Trophoblast cell (in vitro differentiated cells and primary cell): ENCODE data around the gene MTR.

ENCODE experiments used
- DNase-seq, 2 donors: peaks; one replicate each; pipeline ENCODE4 v3.0.0-alpha.2; 2016
- H2AFZ ChIP-seq: 2 replicates; pipeline ENCODE4 v1.6.1; 2013; ENCODE audit warnings: low read length, moderate library complexity, mild to moderate bottlenecking; ENCODE audit not compliant: insufficient read depth, poor library complexity
- H2AK5ac ChIP-seq: 2 replicates; pipeline ENCODE4 v1.6.1; 2013; ENCODE audit warnings: mild to moderate bottlenecking, low read length
- H2BK120ac ChIP-seq: 2 replicates; pipeline ENCODE4 v1.6.1; 2013; ENCODE audit warnings: low read length, mild to moderate bottlenecking, moderate library complexity; ENCODE audit not compliant: insufficient read depth, poor library complexity
- H2BK12ac ChIP-seq: 2 replicates; pipeline ENCODE4 v1.6.1; 2013; ENCODE audit warnings: mild to moderate bottlenecking, low read length, moderate library complexity
- H2BK5ac ChIP-seq: 2 replicates; pipeline ENCODE4 v1.6.1; 2013; ENCODE audit warnings: low read length, low read depth, moderate library complexity, mild to moderate bottlenecking; ENCODE audit not compliant: poor library complexity
- H3K14ac ChIP-seq: 2 replicates; pipeline ENCODE4 v1.6.1; 2013; ENCODE audit warnings: mild to moderate bottlenecking, low read length
- H3K18ac ChIP-seq: 2 replicates; pipeline ENCODE4 v1.6.1; 2013; ENCODE audit warnings: mild to moderate bottlenecking, low read length
- H3K23ac ChIP-seq: 2 replicates; pipeline ENCODE4 v1.6.1; 2013; ENCODE audit warnings: low read length
- H3K27ac ChIP-seq: 2 replicates; pipeline ENCODE4 v1.5.1; 2013; ENCODE audit warnings: low read depth, mild to moderate bottlenecking, inconsistent platforms, low read length, moderate library complexity
- H3K27me3 ChIP-seq: 2 replicates; pipeline ENCODE4 v1.6.1; 2013; ENCODE audit warnings: inconsistent platforms, mild to moderate bottlenecking, low read length, moderate library complexity; ENCODE audit not compliant: insufficient read depth
- H3K36me3 ChIP-seq, 2 experiments: 1 replicate in 1 of 2; 2 replicates in 1 of 2; pipeline ENCODE4 v1.6.1; 2013; ENCODE audit warnings: low read length in 2 of 2, mild to moderate bottlenecking in 2 of 2, moderate library complexity in 1 of 2; ENCODE audit not compliant: insufficient read depth in 2 of 2, control insufficient read depth in 1 of 2
- H3K4ac ChIP-seq: 2 replicates; pipeline ENCODE4 v1.6.1; 2013; ENCODE audit warnings: low read depth, mild to moderate bottlenecking, low read length, moderate library complexity
- H3K4me1 ChIP-seq, 2 experiments: 1 replicate in 1 of 2; 2 replicates in 1 of 2; pipeline ENCODE4 v1.6.1; 2013; ENCODE audit warnings: low read length in 2 of 2, mild to moderate bottlenecking in 2 of 2, moderate library complexity in 1 of 2; ENCODE audit not compliant: insufficient read depth in 2 of 2, control insufficient read depth in 1 of 2
- H3K4me2 ChIP-seq: 2 replicates; pipeline ENCODE4 v1.6.1; 2013; ENCODE audit warnings: inconsistent platforms, mild to moderate bottlenecking, low read length, moderate library complexity
- H3K4me3 ChIP-seq: 2 replicates; pipeline ENCODE4 v1.5.1; 2013; ENCODE audit warnings: mild to moderate bottlenecking, low read depth, low read length, inconsistent platforms
- H3K79me1 ChIP-seq: one replicate; pipeline ENCODE4 v1.6.1; 2013; ENCODE audit warnings: low read length
- H3K79me2 ChIP-seq: 2 replicates; pipeline ENCODE4 v1.6.1; 2013; ENCODE audit warnings: low read length, mild to moderate bottlenecking; ENCODE audit not compliant: control insufficient read depth, insufficient read depth, poor library complexity
- H3K9ac ChIP-seq: 2 replicates; pipeline ENCODE4 v1.6.1; 2013; ENCODE audit warnings: mild to moderate bottlenecking, low read length
- H3K9me3 ChIP-seq: 2 replicates; pipeline ENCODE4 v1.6.1; 2013; ENCODE audit warnings: low read depth, mild to moderate bottlenecking, control low read depth, inconsistent platforms, low read length; ENCODE audit not compliant: insufficient read depth
- H4K12ac ChIP-seq: 2 replicates; pipeline ENCODE4 v1.6.1; 2013; ENCODE audit warnings: low read depth, mild to moderate bottlenecking, low read length, moderate library complexity
- H4K8ac ChIP-seq: 2 replicates; pipeline ENCODE4 v1.6.1; 2013; ENCODE audit warnings: low read depth, mild to moderate bottlenecking, low read length, moderate library complexity
- H4K91ac ChIP-seq: one replicate; pipeline ENCODE4 v1.6.1; 2013; ENCODE audit warnings: low read depth, mild to moderate bottlenecking, low read length, moderate library complexity
- WGBS: extraction: QIAGEN DNeasy Blood & Tissue Kit; methylation state at CpG from one replicate; pipeline ENCODE4 v1.1.7; 2013; ENCODE audit warnings: missing lambda C conversion rate; ENCODE audit not compliant: insufficient read length, insufficient coverage; ENCODE audit errors: extremely low coverage; 5-methylcytosine and 5-hydroxymethylcytosine counted together

MTR gene

DNA sequence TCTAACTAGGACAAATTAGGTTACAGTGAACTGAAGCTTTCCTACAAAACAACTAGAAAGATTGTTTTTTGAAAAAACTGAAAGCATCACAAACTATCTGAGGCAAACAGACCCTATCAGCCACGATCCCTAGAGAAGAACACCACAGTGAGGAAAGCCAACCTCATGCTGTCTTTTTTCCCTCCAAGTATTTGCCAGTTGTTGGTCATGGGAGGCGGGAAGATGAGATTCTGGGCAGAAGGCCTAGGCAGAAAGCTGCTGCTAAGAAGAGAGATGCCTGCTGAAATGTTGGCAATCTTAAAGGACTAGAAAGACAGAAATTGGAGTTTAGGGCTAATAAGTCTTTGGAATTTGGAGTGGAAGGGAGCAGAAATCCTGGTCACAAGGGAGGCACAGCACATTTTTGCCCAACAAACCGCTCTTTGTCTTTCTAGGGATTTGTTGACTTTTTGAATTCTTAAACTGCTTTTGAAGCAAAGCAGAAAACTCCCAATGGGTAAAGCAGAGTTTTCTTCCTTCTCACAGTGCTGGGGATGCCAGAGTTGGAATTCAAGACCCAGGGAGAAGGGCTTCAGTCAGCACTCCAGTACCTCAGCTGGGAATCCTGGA is 125.3 kb downstream of the MTR start:
- no peak overlapping the region for H3K4me3 ChIP-seq
- no peak for DNase-seq
- no peak overlapping the region for H3K23ac ChIP-seq
- no peak overlapping the region for H2AFZ ChIP-seq
- H3K4ac ChIP-seq = no peak overlapping the region
- H4K8ac ChIP-seq = no peak overlapping the region
- no peaks in the 10 kb centered on the region for H3K79me1 ChIP-seq
- H2BK5ac ChIP-seq = no peak overlapping the region
- no peaks in the 10 kb centered on the region for H3K27me3 ChIP-seq
- H2BK12ac ChIP-seq = no peak overlapping the region
- no peak overlapping the region for H4K91ac ChIP-seq
- no peak overlapping the region for H3K18ac ChIP-seq
- H3K4me1 ChIP-seq = no peaks in the 10 kb centered on the region
- no CpG with 5 or more reads among the region's 3 CpGs for WGBS
- H3K4me2 ChIP-seq = no peak overlapping the region
- peaks cover 0 to 6% of the 10 kb centered on the region in 2 experiments for H3K36me3 ChIP-seq
- H2BK120ac ChIP-seq = no peak overlapping the region
- H3K27ac ChIP-seq = no peak overlapping the region
- no peak overlapping the region for H2AK5ac ChIP-seq
- H3K9me3 ChIP-seq = peaks cover 3% of the 10 kb centered on the region
- H4K12ac ChIP-seq = no peak overlapping the region
- no peaks in the 10 kb centered on the region for H3K79me2 ChIP-seq
- no peak overlapping the region for H3K9ac ChIP-seq
- H3K14ac ChIP-seq = no peak overlapping the region

GRCh38 chr1:236921610-236922009 is 126.5 kb downstream of the MTR start:
- H4K12ac ChIP-seq = no peak overlapping the region

GRCh38 chr1:236922190-236922589 is 127.1 kb downstream of the MTR start:
- no peak overlapping the region for H4K12ac ChIP-seq
- no peak overlapping the region for H3K18ac ChIP-seq
- H2BK12ac ChIP-seq = no peak overlapping the region
- peaks cover 3% of the 10 kb centered on the region for H3K9me3 ChIP-seq
- H4K8ac ChIP-seq = no peak overlapping the region
- no peak overlapping the region for H3K4ac ChIP-seq
- no peak overlapping the region for H3K23ac ChIP-seq
- H3K27me3 ChIP-seq = no peaks in the 10 kb centered on the region
- no peak for DNase-seq
- H3K36me3 ChIP-seq = peaks cover 0 to 3% of the 10 kb centered on the region in 2 experiments
- H3K79me2 ChIP-seq = no peaks in the 10 kb centered on the region
- H2AFZ ChIP-seq = no peak overlapping the region
- no peak overlapping the region for H2BK120ac ChIP-seq
- H2BK5ac ChIP-seq = no peak overlapping the region
- H3K79me1 ChIP-seq = no peaks in the 10 kb centered on the region
- no peak overlapping the region for H2AK5ac ChIP-seq
- H3K4me1 ChIP-seq = no peaks in the 10 kb centered on the region
- H3K4me2 ChIP-seq = no peak overlapping the region
- no peak overlapping the region for H3K9ac ChIP-seq
- no peak overlapping the region for H3K4me3 ChIP-seq
- WGBS = no CpG with 5 or more reads among the region's 2 CpGs
- no peak overlapping the region for H4K91ac ChIP-seq
- no peak overlapping the region for H3K14ac ChIP-seq
- H3K27ac ChIP-seq = no peak overlapping the region

More at GRCh38 chr1:236921610-236922009, 126.5 kb downstream of the MTR start:
- Histone ChIP-seq H3K9me3 (peaks cover 3% of the 10 kb centered on the region), H3K4ac (no peak overlapping the region), H3K27me3 (no peaks in the 10 kb centered on the region), H3K18ac (no peak overlapping the region), H3K4me1 (no peaks in the 10 kb centered on the region), H2BK120ac (no peak overlapping the region), H3K23ac (no peak overlapping the region), H2AK5ac (no peak overlapping the region), H3K14ac (no peak overlapping the region), H4K8ac (no peak overlapping the region), H3K79me2 (no peaks in the 10 kb centered on the region), H3K27ac (no peak overlapping the region), H3K79me1 (no peaks in the 10 kb centered on the region), H2BK12ac (no peak overlapping the region), H4K91ac (no peak overlapping the region), H3K4me2 (no peak overlapping the region), H3K36me3 (peaks cover 0 to 3% of the 10 kb centered on the region in 2 experiments), H3K4me3 (no peak overlapping the region), H2AFZ (no peak overlapping the region), H2BK5ac (no peak overlapping the region), H3K9ac (no peak overlapping the region)
- WGBS = no CpG with 5 or more reads among the region's 3 CpGs
- DNase-seq = no peak

DNA sequence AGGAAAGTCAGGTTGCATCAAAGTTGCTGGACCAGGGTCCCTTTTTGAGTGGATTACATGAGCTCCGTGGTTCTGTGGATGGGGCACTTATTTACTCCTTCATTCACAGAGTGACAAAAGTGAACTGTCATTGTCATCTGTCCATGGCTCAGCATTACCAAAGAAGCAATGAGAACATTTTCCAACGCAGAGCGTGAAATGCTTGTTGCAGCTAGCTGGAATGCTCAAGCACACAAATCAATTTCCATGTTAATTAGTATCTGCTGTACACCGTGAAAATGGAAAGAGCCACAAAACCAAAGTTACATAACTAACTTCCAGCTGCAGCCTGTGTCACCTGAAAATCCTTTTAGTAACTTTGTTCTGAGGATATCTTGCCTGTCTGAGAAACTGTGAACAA is 130.3 kb downstream of the MTR start:
- WGBS = no CpG with 5 or more reads among the region's 4 CpGs
- H3K14ac ChIP-seq = no peak overlapping the region

More for the DNA sequence above, 130.3 kb downstream of the MTR start:
- Histone ChIP-seq H3K18ac (no peak overlapping the region), H2AK5ac (no peak overlapping the region), H4K8ac (no peak overlapping the region), H2AFZ (no peak overlapping the region), H3K9ac (no peak overlapping the region), H3K79me1 (no peaks in the 10 kb centered on the region), H2BK12ac (no peak overlapping the region), H3K36me3 (no peaks in the 10 kb centered on the region), H3K27me3 (no peaks in the 10 kb centered on the region), H3K9me3 (peaks cover 3% of the 10 kb centered on the region), H2BK120ac (no peak overlapping the region), H3K4ac (no peak overlapping the region), H2BK5ac (no peak overlapping the region), H4K12ac (no peak overlapping the region), H3K27ac (no peak overlapping the region), H4K91ac (no peak overlapping the region), H3K4me3 (no peak overlapping the region), H3K79me2 (no peaks in the 10 kb centered on the region), H3K4me1 (no peaks in the 10 kb centered on the region), H3K23ac (no peak overlapping the region), H3K4me2 (no peak overlapping the region)
- DNase-seq = no peak
